ENCODE data around the gene DHCR24. TPM values are rescaled to one million over a fixed set of nuclear protein-coding genes. Genes with fewer than 3 reads are reported as not detected.

The DHCR24 gene
- total and polyA plus RNA-seq, 2 of the 13 experiments (the other 11 are each of a cell fraction or from before 2014, with no cell fraction given) = 374 to 448 TPM

- TF ChIP-seq ZNF280D (CRISPR knock-in tag; IDR thresholded peaks at IDR 0.05) (0 out of 2 replicates have a peak, but pooled peaks have one; percentile 1), MNT (IDR thresholded peaks at IDR 0.05) (peak; percentile 72), TEAD3 (CRISPR knock-in tag; optimal IDR thresholded peaks at IDR 0.05; ENCODE audit: borderline replicate concordance) (peak; percentile 44), AGO1 (IDR thresholded peaks at IDR 0.05; ENCODE audit: low read depth, low read length, poor library complexity, severe bottlenecking) (no peak), SIN3A (IDR thresholded peaks at IDR 0.05; ENCODE audit: borderline replicate concordance, low read depth, low read length) (0 out of 2 replicates have a peak, but pooled peaks have one; percentile 13)
These were observed 2.8 kb downstream of the DHCR24 start (continued) for GRCh38 chr1:54884135-54884586.

- H4K20me1 ChIP-seq (ENCODE audit: insufficient read depth, low read length) = peaks cover 80% of the 10 kb centered on the region
- intact Hi-C loops (cut with micrococcal nuclease; ENCODE audit: unreplicated experiment) = no loop called here
- peaks cover 76% of the 10 kb centered on the region for H3K4me1 ChIP-seq (ENCODE audit: insufficient read depth, low read length)
- FAIRE-seq (peak; percentile 26), DNase-seq (ENCODE audit: low spot score) (peak; percentile 76), ATAC-seq (peak; percentile 3; the same call in 1 of the 3 replicates)
- H3K4me3 ChIP-seq (replicated peaks in 1 of 3; ENCODE audit: insufficient read depth in 1 of 3, low read depth in 2 of 3, low read length in 3 of 3) = peak overlapping the region; percentile 93 to 99 (median 98)
- ChIA-PET POLR2A (interaction anchor here (1.0 to 11.2 kb wide), 8 partner anchors 9 to 61 kb away, joined by 3 to 364 read pairs (median 38); no protein-coding TSS in a partner anchor), CTCF (ENCODE audit: low intra/inter-chr PET ratio, low total read pairs) (interaction anchor here (1.2 kb wide), 1 partner anchor 15 kb away, joined by 3 read pairs; no protein-coding TSS in a partner anchor)
- H3K79me2 ChIP-seq (ENCODE audit: insufficient read depth, low read length) = peaks cover 91% of the 10 kb centered on the region
- WGBS (ENCODE audit: low lambda C conversion rate) = 25% methylated on average over 9 of the region's 10 CpGs
- in situ Hi-C loops (cut with HindIII; ENCODE audit: extremely low pct_ligation_motif_present, low pct_unique_long_range_greater_than_20kb) = no loop called here
- peak overlapping the region; percentile 100 for H3K4me2 ChIP-seq (ENCODE audit: low read depth, low read length)
- BruUV-seq (replicated peaks) = no TSS peak
- H3K27ac ChIP-seq (ENCODE audit: extremely low read length, insufficient read depth, low read length) = peak overlapping the region; percentile 99
- no peak overlapping the region for H2AFZ ChIP-seq (ENCODE audit: low read length)
- H3K36me3 ChIP-seq (replicated peaks in 1 of 2; ENCODE audit: control insufficient read depth in 1 of 2, insufficient read depth in 2 of 2, low read length in 2 of 2) = peaks cover 7 to 63% of the 10 kb centered on the region in 2 experiments
- no peaks in the 10 kb centered on the region for H3K9me3 ChIP-seq (ENCODE audit: low read length)
- peak overlapping the region; percentile 98 for H3K9ac ChIP-seq (ENCODE audit: insufficient read depth, low read depth, low read length)
- no peaks in the 10 kb centered on the region; a peak in 1 of 5 replicates for H3K27me3 ChIP-seq (ENCODE audit: control insufficient read depth in 1 of 2, insufficient read depth in 2 of 2, low read length in 2 of 2)
- TF ChIP-seq ZNF160 (CRISPR knock-in tag; IDR thresholded peaks at IDR 0.05) = no peak
- TF ChIP-seq ELF4 (CRISPR knock-in tag; IDR thresholded peaks at IDR 0.05; ENCODE audit: borderline replicate concordance) = no peak
- no peak; the same call in none of the 2 replicates for TF ChIP-seq HDAC2 (CRISPR knock-in tag; IDR thresholded peaks at IDR 0.05)
- no peak for TF ChIP-seq FOXC1 (CRISPR knock-in tag; IDR thresholded peaks at IDR 0.05; ENCODE audit: borderline replicate concordance)
- TF ChIP-seq PHB2 (IDR thresholded peaks at IDR 0.05; ENCODE audit: partially characterized antibody) = no peak
- TF ChIP-seq MXD3 (CRISPR knock-in tag; IDR thresholded peaks at IDR 0.05) = no peak
- TF ChIP-seq MTA1 (CRISPR knock-in tag; IDR thresholded peaks at IDR 0.05; ENCODE audit: borderline replicate concordance) = no peak
- TF ChIP-seq KLF12 (CRISPR knock-in tag; IDR thresholded peaks at IDR 0.05; ENCODE audit: borderline replicate concordance) = no peak
- no peak for TF ChIP-seq SRSF9 (IDR thresholded peaks at IDR 0.05; ENCODE audit: borderline replicate concordance, insufficient read depth, low read depth, low read length, poor library complexity, severe bottlenecking)
- TF ChIP-seq SMAD1 (CRISPR knock-in tag; IDR thresholded peaks at IDR 0.05; ENCODE audit: borderline replicate concordance, low read depth) = no peak
These were observed 3.5 kb downstream of the DHCR24 start for GRCh38 chr1:54883349-54884102.

Data from HepG2 (cell line).